Neuronal stem cell (in vitro differentiated cells): Measurements from ENCODE around the gene CLSTN3.

Source experiments
- DNase-seq: peaks from one replicate; pipeline ENCODE4 v3.0.0-alpha.2; 2013; ENCODE audit warnings: low spot score
- H2AFZ ChIP-seq: one replicate; pipeline ENCODE4 v1.6.1; 2013; ENCODE audit warnings: mild to moderate bottlenecking, low read length, inconsistent platforms
- H2AK5ac ChIP-seq: 2 replicates; pipeline ENCODE4 v1.6.1; 2013; ENCODE audit warnings: low read depth, mild to moderate bottlenecking, inconsistent platforms, low read length, moderate library complexity, mixed read lengths
- H2BK120ac ChIP-seq: 2 replicates; pipeline ENCODE4 v1.6.1; 2013; ENCODE audit warnings: low read depth, mild to moderate bottlenecking, inconsistent platforms, low read length, moderate library complexity, mixed read lengths
- H2BK12ac ChIP-seq: one replicate; pipeline ENCODE4 v1.6.1; 2013; ENCODE audit warnings: low read length, inconsistent platforms
- H2BK15ac ChIP-seq: 2 replicates; pipeline ENCODE4 v1.6.1; 2013; ENCODE audit warnings: mild to moderate bottlenecking, low read length, inconsistent platforms, mixed read lengths
- H2BK5ac ChIP-seq: one replicate; pipeline ENCODE4 v1.6.1; 2013; ENCODE audit warnings: inconsistent platforms, mild to moderate bottlenecking, low read length, moderate library complexity
- H3K14ac ChIP-seq: one replicate; pipeline ENCODE4 v1.6.1; 2013; ENCODE audit warnings: low read length, inconsistent platforms
- H3K18ac ChIP-seq: 2 replicates; pipeline ENCODE4 v1.6.1; 2013; ENCODE audit warnings: low read length, inconsistent platforms
- H3K23ac ChIP-seq: 2 replicates; pipeline ENCODE4 v1.6.1; 2013; ENCODE audit warnings: low read depth, mild to moderate bottlenecking, mixed read lengths, low read length, inconsistent platforms; ENCODE audit not compliant: poor library complexity
- H3K27ac ChIP-seq: replicated peaks from 3 replicates; pipeline ENCODE4 v1.5.1; 2013; ENCODE audit warnings: low read length, inconsistent platforms
- H3K27me3 ChIP-seq, 3 experiments: 2 replicates each; pipeline ENCODE4 v1.6.1; 2013; ENCODE audit warnings: low read length in 3 of 3, mild to moderate bottlenecking in 2 of 3, inconsistent platforms in 1 of 3, low read depth in 1 of 3, mixed read lengths in 1 of 3, moderate library complexity in 1 of 3; ENCODE audit not compliant: control insufficient read depth in 3 of 3, insufficient read depth in 3 of 3
- H3K36me3 ChIP-seq, 2 donors: replicated peaks in 1 of 2; 2 replicates each; pipeline ENCODE4 v1.6.1; 2013; ENCODE audit warnings: low read length in 2 of 2; ENCODE audit not compliant: control insufficient read depth in 2 of 2, insufficient read depth in 2 of 2
- H3K4ac ChIP-seq: 2 replicates; pipeline ENCODE4 v1.6.1; 2013; ENCODE audit warnings: inconsistent platforms, mild to moderate bottlenecking, low read length, moderate library complexity
- H3K4me1 ChIP-seq, 2 donors: 1 replicate in 1 of 2; 2 replicates in 1 of 2; pipeline ENCODE4 v1.6.1; 2013; ENCODE audit warnings: low read length in 2 of 2, low read depth in 1 of 2; ENCODE audit not compliant: control insufficient read depth in 2 of 2, insufficient read depth in 1 of 2
- H3K4me2 ChIP-seq: one replicate; pipeline ENCODE4 v1.6.1; 2013; ENCODE audit warnings: mild to moderate bottlenecking, low read length, inconsistent platforms; ENCODE audit not compliant: insufficient read depth, poor library complexity, severe bottlenecking
- H3K4me3 ChIP-seq, 2 donors: 2 replicates each; pipeline ENCODE4 v1.5.1; 2013; ENCODE audit warnings: low read length in 2 of 2, mild to moderate bottlenecking in 2 of 2, inconsistent platforms in 1 of 2, moderate library complexity in 1 of 2
- H3K79me1 ChIP-seq: one replicate; pipeline ENCODE4 v1.6.1; 2013; ENCODE audit warnings: low read depth, mild to moderate bottlenecking, inconsistent platforms, low read length, moderate library complexity
- H3K9ac ChIP-seq: one replicate; pipeline ENCODE4 v1.6.1; 2013; ENCODE audit warnings: mild to moderate bottlenecking, low read depth, low read length, inconsistent platforms; ENCODE audit not compliant: poor library complexity
- H3K9me3 ChIP-seq, 2 donors: replicated peaks in 1 of 2; 2 replicates each; pipeline versions ENCODE3 to v1.6.1; 2013; ENCODE audit warnings: low read length in 2 of 2, mild to moderate bottlenecking in 2 of 2, inconsistent platforms in 1 of 2, low read depth in 1 of 2, mixed read lengths in 1 of 2, moderate library complexity in 1 of 2; ENCODE audit not compliant: control insufficient read depth in 2 of 2, insufficient read depth in 1 of 2
- H4K8ac ChIP-seq: one replicate; pipeline ENCODE4 v1.6.1; 2013; ENCODE audit warnings: low read depth, mild to moderate bottlenecking, inconsistent platforms, low read length, moderate library complexity
- H4K91ac ChIP-seq: one replicate; pipeline ENCODE4 v1.6.1; 2013; ENCODE audit warnings: low read length, low read depth, mild to moderate bottlenecking, inconsistent platforms; ENCODE audit not compliant: poor library complexity
- WGBS, 2 donors: extraction: QIAGEN DNeasy Blood & Tissue Kit; methylation state at CpG; one replicate each; pipeline ENCODE4 v1.1.7; 2013; ENCODE audit warnings: missing lambda C conversion rate in 2 of 2, mixed read lengths in 1 of 2; ENCODE audit not compliant: insufficient read length in 2 of 2, insufficient replicate concordance in 1 of 2; ENCODE audit errors: extremely low coverage in 2 of 2; 5-methylcytosine and 5-hydroxymethylcytosine counted together

The CLSTN3 gene

GRCh38 chr12:7117670-7118069, 12.5 kb upstream of the CLSTN3 start:
- Histone ChIP-seq H3K79me1 (no peaks in the 10 kb centered on the region), H2BK12ac (no peak overlapping the region), H3K4me1 (no peaks in the 10 kb centered on the region), H3K27ac (no peak overlapping the region), H2BK15ac (no peak overlapping the region), H2AFZ (no peak overlapping the region), H3K4me3 (no peak overlapping the region), H3K14ac (no peak overlapping the region), H4K8ac (no peak overlapping the region), H3K27me3 (no peaks in the 10 kb centered on the region), H3K4me2 (no peak overlapping the region), H3K9ac (no peak overlapping the region), H3K36me3 (peaks cover 0 to 15% of the 10 kb centered on the region in 2 donors), H3K9me3 (no peaks in the 10 kb centered on the region), H4K91ac (no peak overlapping the region), H3K23ac (no peak overlapping the region), H2BK120ac (no peak overlapping the region), H3K4ac (no peak overlapping the region), H3K18ac (no peak overlapping the region), H2BK5ac (no peak overlapping the region), H2AK5ac (no peak overlapping the region)
- no CpG with 5 or more reads among the region's 3 CpGs for WGBS, 2 donors
- DNase-seq: no peak

- Histone ChIP-seq H3K36me3 (peaks cover 0 to 15% of the 10 kb centered on the region in 2 donors), H2BK12ac (no peak overlapping the region), H2BK15ac (no peak overlapping the region), H3K4me2 (no peak overlapping the region), H2BK5ac (no peak overlapping the region), H3K27ac (no peak overlapping the region), H2AK5ac (no peak overlapping the region), H4K91ac (no peak overlapping the region), H3K9me3 (no peaks in the 10 kb centered on the region), H3K14ac (no peak overlapping the region), H3K79me1 (no peaks in the 10 kb centered on the region), H3K23ac (no peak overlapping the region), H2BK120ac (no peak overlapping the region), H3K18ac (no peak overlapping the region), H4K8ac (no peak overlapping the region), H3K4ac (no peak overlapping the region), H2AFZ (no peak overlapping the region), H3K4me3 (no peak overlapping the region), H3K9ac (no peak overlapping the region), H3K27me3 (no peaks in the 10 kb centered on the region), H3K4me1 (no peaks in the 10 kb centered on the region)
- WGBS, 2 donors: no CpG with 5 or more reads among the region's 3 CpGs
- DNase-seq: no peak
Observed at GRCh38 chr12:7118881-7119280, 11.3 kb upstream of the CLSTN3 start.

GRCh38 chr12:7120166-7120565, 10.0 kb upstream of the CLSTN3 start:
- no CpG with 5 or more reads among the region's 5 CpGs for WGBS, 2 donors
- DNase-seq: no peak
- no peak overlapping the region for H3K18ac ChIP-seq

GRCh38 chr12:7121324-7121723, 8.8 kb upstream of the CLSTN3 start:
- H2AFZ ChIP-seq: no peak overlapping the region
- no peak overlapping the region for H3K27ac ChIP-seq
- H3K9ac ChIP-seq: no peak overlapping the region
- H3K9me3 ChIP-seq: no peaks in the 10 kb centered on the region
- H3K4me2 ChIP-seq: no peak overlapping the region
- WGBS, 2 donors: no CpG with 5 or more reads among the region's 5 CpGs
- H4K8ac ChIP-seq: no peak overlapping the region
- no peaks in the 10 kb centered on the region for H3K79me1 ChIP-seq
- no peak overlapping the region for H3K23ac ChIP-seq
- no peak overlapping the region for H3K18ac ChIP-seq
- no peaks in the 10 kb centered on the region for H3K27me3 ChIP-seq
- peak overlapping the region in 1 of 2 donors; percentile 18 for H3K4me3 ChIP-seq
- H2BK15ac ChIP-seq: no peak overlapping the region
- H4K91ac ChIP-seq: no peak overlapping the region
- H2BK12ac ChIP-seq: no peak overlapping the region
- peaks cover 0 to under 1% of the 10 kb centered on the region in 2 donors for H3K36me3 ChIP-seq
- H3K4ac ChIP-seq: no peak overlapping the region
- H2BK120ac ChIP-seq: no peak overlapping the region
- no peak overlapping the region for H2AK5ac ChIP-seq
- no peak for DNase-seq
- no peak overlapping the region for H3K14ac ChIP-seq
- no peak overlapping the region for H2BK5ac ChIP-seq
- no peaks in the 10 kb centered on the region for H3K4me1 ChIP-seq

More at GRCh38 chr12:7120166-7120565, 10.0 kb upstream of the CLSTN3 start:
- Histone ChIP-seq H2BK15ac (no peak overlapping the region), H3K4me2 (no peak overlapping the region), H2AFZ (no peak overlapping the region), H3K4ac (no peak overlapping the region), H2BK5ac (no peak overlapping the region), H4K8ac (no peak overlapping the region), H3K27ac (no peak overlapping the region), H2BK12ac (no peak overlapping the region), H4K91ac (no peak overlapping the region), H3K36me3 (peaks cover 0 to 11% of the 10 kb centered on the region in 2 donors), H3K79me1 (no peaks in the 10 kb centered on the region), H3K14ac (no peak overlapping the region), H3K9ac (no peak overlapping the region), H3K4me1 (no peaks in the 10 kb centered on the region), H3K4me3 (peak overlapping the region in 1 of 2 donors; percentile 20), H3K9me3 (no peaks in the 10 kb centered on the region), H2BK120ac (no peak overlapping the region), H3K27me3 (no peaks in the 10 kb centered on the region), H3K23ac (no peak overlapping the region), H2AK5ac (no peak overlapping the region)
